SK-N-SH (cell line): ENCODE measurements around the gene NEURL2. TPM values are rescaled to one million over a fixed set of nuclear protein-coding genes. Genes with fewer than 3 reads are reported as not detected.

Experiments used
- CTCF ChIA-PET: fragments of 300-600, 350-600 bp; formaldehyde crosslinking; extraction: SDS; loops from one replicate; lab custom pipeline; 2021; lab: Yijun Ruan, JAX
- POLR2A ChIA-PET: fragments of 350-600 bp; sonication (Branson Sonifier 250); formaldehyde crosslinking; extraction: SDS; loops from one replicate; lab custom pipeline; 2020; ENCODE audit warnings: antibody characterized with exemption, inconsistent platforms; lab: Yijun Ruan, JAX
- DNase-seq: peaks from one replicate; pipeline ENCODE4 v3.0.0; 2012
- H2AFZ ChIP-seq: fragments of 200-600 bp; sonication (generic); 2 replicates; pipeline ENCODE4 v1.8.1; 2016; ENCODE audit warnings: antibody characterized with exemption, mild to moderate bottlenecking, low read depth
- H3F3A ChIP-seq: fragments of 200-600 bp; sonication (generic); replicated peaks from 2 replicates; pipeline ENCODE3; 2016; ENCODE audit warnings: antibody characterized with exemption, mild to moderate bottlenecking; ENCODE audit not compliant: insufficient read depth
- H3K27ac ChIP-seq, 2 experiments: fragments of 200-500 bp in 1 of 2; fragments of 200-600 bp in 1 of 2; sonication (Bioruptor generic) in 1 of 2; sonication (generic), shearing (Covaris generic) in 1 of 2; 2 replicates each; pipeline versions ENCODE4 v1.5.1 to v1.6.1; 2014 to 2016; ENCODE audit warnings: low read depth in 2 of 2, inconsistent platforms in 1 of 2, low read length in 1 of 2, mild to moderate bottlenecking in 1 of 2, mixed read lengths in 1 of 2
- H3K27me3 ChIP-seq: fragments of 200-600 bp; sonication (generic), shearing (Covaris generic); 2 replicates; pipeline ENCODE4 v1.6.1; 2016; ENCODE audit warnings: mixed run types; ENCODE audit not compliant: insufficient read depth
- H3K36me3 ChIP-seq, 2 experiments: fragments of 200-500 bp in 1 of 2; fragments of 200-600 bp in 1 of 2; sonication (Bioruptor generic) in 1 of 2; sonication (generic) in 1 of 2; replicated peaks in 1 of 2; 2 replicates each; pipeline versions ENCODE3 to v1.5.1; 2014 to 2016; ENCODE audit warnings: low read length in 1 of 2, mild to moderate bottlenecking in 1 of 2; ENCODE audit not compliant: insufficient read depth in 2 of 2, control insufficient read depth in 1 of 2
- H3K4me1 ChIP-seq, 2 experiments: fragments of 200-500 bp in 1 of 2; fragments of 200-600 bp in 1 of 2; sonication (Bioruptor generic) in 1 of 2; sonication (generic), shearing (Covaris generic) in 1 of 2; 2 replicates each; pipeline versions ENCODE4 v1.5.1 to v1.6.1; 2014 to 2016; ENCODE audit warnings: low read depth in 1 of 2, low read length in 1 of 2, mixed run types in 1 of 2; ENCODE audit not compliant: insufficient read depth in 2 of 2, control insufficient read depth in 1 of 2
- H3K4me2 ChIP-seq: fragments of 200-600 bp; sonication (generic), shearing (Covaris generic); 2 replicates; pipeline ENCODE4 v1.6.1; 2017; ENCODE audit warnings: mixed run types
- H3K4me3 ChIP-seq, 2 experiments: fragments of 200-500 bp in 1 of 2; fragments of 200-600 bp in 1 of 2; sonication (Bioruptor generic) in 1 of 2; sonication (generic), shearing (Covaris generic) in 1 of 2; 2 replicates each; pipeline versions ENCODE4 v1.5.1 to v1.8.1; 2014 to 2016; ENCODE audit warnings: low read depth in 2 of 2, inconsistent platforms in 1 of 2, low read length in 1 of 2, mild to moderate bottlenecking in 1 of 2, mixed read lengths in 1 of 2, moderate library complexity in 1 of 2
- H3K79me2 ChIP-seq: fragments of 200-600 bp; sonication (generic); 2 replicates; pipeline ENCODE4 v1.8.1; 2017; ENCODE audit warnings: mild to moderate bottlenecking; ENCODE audit not compliant: insufficient read depth
- H3K9ac ChIP-seq: fragments of 200-600 bp; sonication (generic); 2 replicates; pipeline ENCODE4 v1.6.1; 2017; ENCODE audit warnings: mixed run types
- H3K9me2 ChIP-seq: fragments of 200-600 bp; sonication (generic); 2 replicates; pipeline ENCODE4 v1.6.1; 2017; ENCODE audit warnings: mixed run types
- H3K9me3 ChIP-seq: fragments of 200-600 bp; sonication (generic); 2 replicates; pipeline ENCODE4 v1.6.1; 2017; ENCODE audit warnings: mixed run types, mild to moderate bottlenecking, moderate library complexity
- H4K20me1 ChIP-seq: fragments of 200-600 bp; sonication (generic); 2 replicates; pipeline ENCODE4 v1.6.1; 2017; ENCODE audit warnings: mild to moderate bottlenecking, mixed run types; ENCODE audit not compliant: insufficient read depth
- CHD2 ChIP-seq: fragments of 150-350 bp; IDR thresholded peaks from 2 replicates; pipeline ENCODE4 v1.6.1; 2018; ENCODE audit warnings: low read length; ENCODE audit not compliant: partially characterized antibody
- EZH2phosphoT487 ChIP-seq: fragments of 200-600 bp; sonication (generic); IDR thresholded peaks from 2 replicates; pipeline ENCODE4 v1.6.1; 2017; ENCODE audit warnings: low read depth, mixed run types, mild to moderate bottlenecking, antibody characterized with exemption, moderate library complexity, borderline replicate concordance
- FOSL2 ChIP-seq: IDR thresholded peaks from 2 replicates; pipeline ENCODE4 v1.4.0; 2012; ENCODE audit warnings: low read depth, mild to moderate bottlenecking, moderate library complexity, borderline replicate concordance
- GABPA ChIP-seq: IDR thresholded peaks from 2 replicates; pipeline ENCODE4 v1.4.0; 2012; ENCODE audit warnings: low read depth, mild to moderate bottlenecking
- GATA2 ChIP-seq: sonication (generic); formaldehyde crosslinking; IDR thresholded peaks from 2 replicates; pipeline ENCODE4 v1.5.0; 2020; ENCODE audit warnings: mild to moderate bottlenecking, missing genetic modification reagents
- JUND ChIP-seq: IDR thresholded peaks from 2 replicates; pipeline ENCODE4 v1.4.0; 2012
- MXI1 ChIP-seq: IDR thresholded peaks from 2 replicates; pipeline ENCODE4 v1.6.1; 2012; ENCODE audit warnings: mild to moderate bottlenecking, low read depth, low read length, improper control_type of control experiment
- NFIC ChIP-seq: IDR thresholded peaks from 2 replicates; pipeline ENCODE4 v1.4.0; 2012; ENCODE audit warnings: borderline replicate concordance
- NRF1 ChIP-seq: IDR thresholded peaks from 2 replicates; pipeline ENCODE4 v1.6.1; 2012; ENCODE audit warnings: low read depth, mild to moderate bottlenecking, low read length
- RXRA ChIP-seq: IDR thresholded peaks from 2 replicates; pipeline ENCODE4 v1.4.0; 2012; ENCODE audit warnings: low read depth, mild to moderate bottlenecking, borderline replicate concordance
- SIN3A ChIP-seq: IDR thresholded peaks from 2 replicates; pipeline ENCODE4 v1.6.1; 2012; ENCODE audit warnings: low read depth, mild to moderate bottlenecking, low read length, moderate library complexity, borderline replicate concordance
- SMC3 ChIP-seq: IDR thresholded peaks from 2 replicates; pipeline ENCODE4 v1.6.1; 2012; ENCODE audit warnings: low read depth, low read length, improper control_type of control experiment
- TAF1 ChIP-seq: IDR thresholded peaks from 2 replicates; pipeline ENCODE4 v1.6.1; 2012; ENCODE audit warnings: low read depth, mild to moderate bottlenecking, low read length, moderate library complexity, borderline replicate concordance
- TEAD4 ChIP-seq: IDR thresholded peaks from 2 replicates; pipeline ENCODE4 v1.4.0; 2012; ENCODE audit warnings: mild to moderate bottlenecking, borderline replicate concordance; ENCODE audit not compliant: insufficient read depth
- WGBS: methylation state at CpG from one replicate; pipeline ENCODE4 v1.1.6; 2017; ENCODE audit warnings: low lambda C conversion rate; 5-methylcytosine and 5-hydroxymethylcytosine counted together
- polyA plus RNA-seq, 3 experiments: library from polyadenylated mRNA; depleted of rRNA; stranded (reverse); fragments of >200 nt; gene quantifications; 2 replicates each; pipeline ENCODE4 v1.2.3, GENCODE V29; 2012
- TF ChIP-seq, protein P1 (sequence below): IDR thresholded peaks from 2 replicates; pipeline ENCODE4 v1.4.0; 2012; ENCODE audit warnings: low read depth
- TF ChIP-seq, protein P2 (sequence below): fragments of 150-350 bp; IDR thresholded peaks from 2 replicates; pipeline ENCODE4 v1.6.1; 2016; ENCODE audit warnings: mild to moderate bottlenecking, low read depth, low read length

Gene NEURL2
- polyA plus RNA-seq, 1 of the 3 experiments (the other 2 are of a cell fraction), result 3.5 TPM

DNA sequence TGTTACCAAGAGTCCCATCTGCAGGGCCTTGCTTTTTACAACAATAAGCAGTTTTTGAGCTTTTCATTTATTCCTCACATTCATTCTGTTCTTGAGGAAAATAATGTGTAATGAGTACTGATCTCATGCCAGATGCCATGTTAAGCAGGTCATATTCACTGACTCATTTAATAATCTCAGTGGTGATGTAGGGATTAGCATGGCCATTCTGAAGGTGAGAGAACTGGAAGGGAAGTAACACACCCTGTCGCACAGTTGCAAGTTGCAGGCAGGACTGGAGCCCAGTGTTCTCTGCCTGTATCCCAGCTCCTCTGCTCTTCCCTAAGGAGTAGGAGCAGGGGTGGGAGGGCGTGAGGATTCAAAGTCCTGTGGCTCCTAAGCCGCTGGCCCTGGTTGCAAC is 49.0 kb upstream of the NEURL2 start:
- peaks cover 13% of the 10 kb centered on the region; the same call in 1 of the 2 replicates for H4K20me1 ChIP-seq
- peaks cover 38% of the 10 kb centered on the region for H3K79me2 ChIP-seq
- no peak for DNase-seq
- no peak overlapping the region for H3K4me2 ChIP-seq
- H3K4me1 ChIP-seq, result peaks cover 4 to 19% of the 10 kb centered on the region in 2 experiments; a peak in 3 of 4 replicates
- H3K9me3 ChIP-seq, result no peaks in the 10 kb centered on the region
- peaks cover 5% of the 10 kb centered on the region for H3F3A ChIP-seq
- H3K4me3 ChIP-seq, result no peak overlapping the region
- no peak for TF ChIP-seq SMC3
- TF ChIP-seq NRF1, result no peak
- TF ChIP-seq TEAD4, result no peak
- no peak for TF ChIP-seq FOSL2
- TF ChIP-seq GABPA, result no peak
- no peak for TF ChIP-seq EZH2phosphoT487
- POLR2A ChIA-PET, result interaction anchor here (1.7 kb wide), 1 partner anchor 9 kb away, joined by 6 read pairs; no protein-coding TSS in a partner anchor
- no peaks in the 10 kb centered on the region for H3K9me2 ChIP-seq
- WGBS, result 93% methylated on average over 3 of the region's 3 CpGs
- no peak overlapping the region for H3K9ac ChIP-seq
- CTCF ChIA-PET, result interaction anchor here (0.8 to 5.0 kb wide), 3 partner anchors 30 to 141 kb away, joined by 3 to 24 read pairs (median 5); no protein-coding TSS in a partner anchor
- no peaks in the 10 kb centered on the region for H3K27me3 ChIP-seq
- H2AFZ ChIP-seq, result no peak overlapping the region
- H3K27ac ChIP-seq, result no peak overlapping the region
- H3K36me3 ChIP-seq, result peaks cover 56 to 64% of the 10 kb centered on the region in 2 experiments

DNA sequence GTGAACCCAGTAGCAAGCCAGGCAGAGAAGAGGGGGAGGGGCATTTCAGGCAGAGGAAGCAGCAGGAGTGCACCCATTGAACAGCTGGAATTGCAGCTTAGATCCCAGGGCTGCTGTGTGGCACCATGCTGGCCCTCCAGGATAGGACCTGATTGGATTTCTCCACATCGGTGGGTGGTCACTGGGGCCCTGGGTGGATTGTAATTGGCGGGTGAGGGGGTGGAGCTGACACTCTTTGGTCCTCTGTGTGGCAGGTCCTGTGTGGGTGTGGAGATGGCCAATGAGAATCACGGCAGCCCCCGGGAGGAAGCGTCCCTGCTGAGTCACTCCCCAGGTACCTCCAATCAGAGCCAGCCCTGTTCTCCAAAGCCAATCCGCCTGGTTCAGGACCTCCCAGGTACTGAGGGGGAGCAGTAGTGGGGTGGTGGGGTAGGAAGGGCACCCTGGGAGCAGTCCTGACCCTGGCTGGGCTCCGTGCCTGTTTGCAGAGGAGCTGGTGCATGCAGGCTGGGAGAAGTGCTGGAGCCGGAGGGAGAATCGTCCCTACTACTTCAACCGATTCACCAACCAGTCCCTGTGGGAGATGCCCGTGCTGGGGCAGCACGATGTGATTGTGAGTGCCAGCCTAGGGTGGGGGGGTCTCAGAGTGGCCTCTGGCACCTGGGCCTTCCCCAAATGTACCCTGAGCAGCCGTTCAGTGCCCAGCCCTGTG is 47.9 kb upstream of the NEURL2 start:
- Histone ChIP-seq H3K27me3 (no peaks in the 10 kb centered on the region), H3K4me2 (no peak overlapping the region), H3F3A (peaks cover 10% of the 10 kb centered on the region), H3K79me2 (peaks cover 46% of the 10 kb centered on the region), H3K4me1 (peaks cover 4 to 19% of the 10 kb centered on the region in 2 experiments; a peak in 3 of 4 replicates), H3K4me3 (no peak overlapping the region), H2AFZ (no peak overlapping the region), H3K36me3 (peaks cover 46 to 53% of the 10 kb centered on the region in 2 experiments), H4K20me1 (peaks cover 14% of the 10 kb centered on the region; the same call in 1 of the 2 replicates), H3K9ac (no peak overlapping the region), H3K9me2 (no peaks in the 10 kb centered on the region), H3K27ac (no peak overlapping the region), H3K9me3 (no peaks in the 10 kb centered on the region)
- no peak for DNase-seq
- TF ChIP-seq, protein P1, sequence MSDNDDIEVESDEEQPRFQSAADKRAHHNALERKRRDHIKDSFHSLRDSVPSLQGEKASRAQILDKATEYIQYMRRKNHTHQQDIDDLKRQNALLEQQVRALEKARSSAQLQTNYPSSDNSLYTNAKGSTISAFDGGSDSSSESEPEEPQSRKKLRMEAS, result no peak
- TF ChIP-seq EZH2phosphoT487 (no peak), RXRA (no peak), CHD2 (no peak), NFIC (no peak), GATA2 (CRISPR knock-in tag) (no peak), SIN3A (no peak), GABPA (no peak), MXI1 (no peak), TAF1 (no peak), JUND (no peak)
- TF ChIP-seq, protein P2, sequence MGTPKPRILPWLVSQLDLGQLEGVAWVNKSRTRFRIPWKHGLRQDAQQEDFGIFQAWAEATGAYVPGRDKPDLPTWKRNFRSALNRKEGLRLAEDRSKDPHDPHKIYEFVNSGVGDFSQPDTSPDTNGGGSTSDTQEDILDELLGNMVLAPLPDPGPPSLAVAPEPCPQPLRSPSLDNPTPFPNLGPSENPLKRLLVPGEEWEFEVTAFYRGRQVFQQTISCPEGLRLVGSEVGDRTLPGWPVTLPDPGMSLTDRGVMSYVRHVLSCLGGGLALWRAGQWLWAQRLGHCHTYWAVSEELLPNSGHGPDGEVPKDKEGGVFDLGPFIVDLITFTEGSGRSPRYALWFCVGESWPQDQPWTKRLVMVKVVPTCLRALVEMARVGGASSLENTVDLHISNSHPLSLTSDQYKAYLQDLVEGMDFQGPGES, result no peak
- WGBS, result 95% methylated on average over 10 of the region's 13 CpGs
- POLR2A ChIA-PET, result interaction anchor here (1.7 kb wide), 1 partner anchor 10 kb away, joined by 6 read pairs; no protein-coding TSS in a partner anchor
- CTCF ChIA-PET, result interaction anchor here (0.9 to 5.0 kb wide), 4 partner anchors 25 to 140 kb away, joined by 3 to 24 read pairs (median 4); no protein-coding TSS in a partner anchor
